K562 (cell line): ENCODE measurements around the gene DRAXIN. TPM values are rescaled to one million over a fixed set of nuclear protein-coding genes. Genes with fewer than 3 reads are reported as not detected.

Experiments used
- ATAC-seq: fragments of 200-7000 bp; cut with Tn5 transposase; 3 replicates; pipeline ENCODE4 v1.9.1; 2020; ENCODE audit warnings: moderate library complexity
- BruUV-seq: library from RNA; stranded (reverse); fragments of 400-500 nt; replicated peaks from 2 replicates; lab custom pipeline; 2021; lab: Mats Ljungman, UMichigan
- CTCF ChIA-PET: fragments of 300-600 bp; formaldehyde crosslinking; extraction: SDS; loops from one replicate; lab custom pipeline; 2021; ENCODE audit warnings: low intra/inter-chr PET ratio; lab: Yijun Ruan, JAX
- POLR2A ChIA-PET: fragments of 300-600, 350-650 bp; sonication (Branson Sonifier 250); formaldehyde crosslinking; extraction: SDS; loops from one replicate; lab custom pipeline; 2021; ENCODE audit warnings: antibody characterized with exemption, inconsistent platforms; lab: Yijun Ruan, JAX
- DNase-seq, 4 experiments: peaks; one replicate each; pipeline versions ENCODE4 v3.0.0 to v3.0.0-alpha.2; 2011 to 2018; ENCODE audit warnings: low spot score in 3 of 4, mixed read lengths in 3 of 4; ENCODE audit errors: extremely low read depth in 1 of 4
- FAIRE-seq: peaks from 2 replicates; lab custom pipeline; 2011; peaks lifted over from hg19 to GRCh38; lab: Jason Lieb, UNC
- H2AFZ ChIP-seq: 2 replicates; pipeline ENCODE4 v1.6.0; 2011; ENCODE audit warnings: low read depth, low read length, control low read depth, inconsistent platforms
- H3K27ac ChIP-seq: fragments of 200-600 bp; 3 replicates; pipeline ENCODE4 v1.8.0; 2011; ENCODE audit warnings: low read depth, mild to moderate bottlenecking, control low read depth, inconsistent platforms, low read length, moderate library complexity, mixed read lengths; ENCODE audit errors: extremely low read depth
- H3K27me3 ChIP-seq, 2 experiments: fragments of 300-600 bp in 1 of 2; 2 replicates in 1 of 2; 3 replicates in 1 of 2; pipeline versions ENCODE4 v1.6.0 to v1.8.0; 2011; ENCODE audit warnings: inconsistent platforms in 2 of 2, low read length in 2 of 2, mild to moderate bottlenecking in 1 of 2, mixed read lengths in 1 of 2, moderate library complexity in 1 of 2; ENCODE audit not compliant: control insufficient read depth in 2 of 2, insufficient read depth in 2 of 2
- H3K36me3 ChIP-seq: fragments of 300-600 bp; 3 replicates; pipeline ENCODE4 v1.8.0; 2011; ENCODE audit warnings: mild to moderate bottlenecking, low read length, inconsistent platforms; ENCODE audit not compliant: control insufficient read depth, insufficient read depth
- H3K4me1 ChIP-seq, 2 experiments: fragments of 200-600 bp in 1 of 2; replicated peaks in 1 of 2; 2 replicates in 1 of 2; 3 replicates in 1 of 2; pipeline versions ENCODE4 v1.5.1 to v1.8.0; 2011; ENCODE audit warnings: inconsistent platforms in 2 of 2, low read length in 2 of 2, mild to moderate bottlenecking in 1 of 2, mixed read lengths in 1 of 2, moderate library complexity in 1 of 2; ENCODE audit not compliant: control insufficient read depth in 2 of 2, insufficient read depth in 2 of 2
- H3K4me2 ChIP-seq: 2 replicates; pipeline ENCODE4 v1.6.1; 2011; ENCODE audit warnings: low read length, control low read depth, inconsistent platforms, mixed read lengths; ENCODE audit not compliant: insufficient read depth
- H3K4me3 ChIP-seq: fragments of 200-600 bp; sonication (generic), shearing (Covaris generic); 2 replicates; pipeline ENCODE4 v1.5.1; 2016; ENCODE audit warnings: control low read depth, inconsistent platforms
- H3K79me2 ChIP-seq: fragments of 200-600 bp; 3 replicates; pipeline ENCODE4 v1.8.0; 2011; ENCODE audit warnings: low read length, inconsistent platforms; ENCODE audit not compliant: control insufficient read depth, insufficient read depth
- H3K9ac ChIP-seq, 2 experiments: 2 replicates each; pipeline versions ENCODE4 v1.6.0 to v1.6.1; 2011; ENCODE audit warnings: low read depth in 2 of 2, low read length in 2 of 2, control low read depth in 1 of 2, inconsistent platforms in 1 of 2, mild to moderate bottlenecking in 1 of 2, mixed read lengths in 1 of 2; ENCODE audit not compliant: insufficient read depth in 1 of 2
- H3K9me1 ChIP-seq: one replicate; pipeline ENCODE4 v1.6.0; 2011; ENCODE audit warnings: inconsistent platforms, mild to moderate bottlenecking, low read length, moderate library complexity; ENCODE audit not compliant: control insufficient read depth, insufficient read depth
- H3K9me3 ChIP-seq: replicated peaks from 2 replicates; pipeline ENCODE4 v1.5.1; 2011; ENCODE audit warnings: low read depth, low read length, inconsistent platforms; ENCODE audit not compliant: control insufficient read depth, insufficient read depth
- H4K20me1 ChIP-seq: replicated peaks from 2 replicates; pipeline ENCODE4 v1.6.1; 2011; ENCODE audit warnings: low read length, inconsistent platforms, mixed read lengths; ENCODE audit not compliant: control insufficient read depth, insufficient read depth
- CXXC5 ChIP-seq: fragments of 250-450 bp; sonication (Bioruptor Pico); IDR thresholded peaks from 2 replicates; pipeline ENCODE4 v1.8.0; 2022; ENCODE audit warnings: inconsistent platforms, mild to moderate bottlenecking, moderate library complexity
- DMBX1 ChIP-seq: fragments of 250-450 bp; sonication (Bioruptor Pico); IDR thresholded peaks from 2 replicates; pipeline ENCODE4 v1.8.0; 2022; ENCODE audit warnings: inconsistent platforms, mild to moderate bottlenecking, moderate library complexity, borderline replicate concordance
- FOXM1 ChIP-seq, 2 experiments: fragments of 450-650 bp in 1 of 2; sonication (generic) in 1 of 2; formaldehyde crosslinking in 1 of 2; IDR thresholded peaks; 2 replicates each; pipeline versions ENCODE4 v1.6.1 to v1.9.0; 2017 to 2022; ENCODE audit warnings: low read depth in 2 of 2, mild to moderate bottlenecking in 2 of 2, missing genetic modification reagents in 1 of 2, moderate library complexity in 1 of 2
- GABPB1 ChIP-seq: sonication (generic); formaldehyde crosslinking; IDR thresholded peaks from 2 replicates; pipeline ENCODE4 v1.8.0; 2022; ENCODE audit warnings: mild to moderate bottlenecking, missing genetic modification reagents
- GABPB2 ChIP-seq: fragments of 250-450 bp; sonication (Bioruptor Pico); conservative IDR thresholded peaks from 2 replicates; pipeline ENCODE4 v1.5.1; 2021; ENCODE audit warnings: mild to moderate bottlenecking
- HMG20A ChIP-seq: fragments of 450-650 bp; formaldehyde crosslinking; conservative IDR thresholded peaks from 2 replicates; pipeline ENCODE4 v1.4.0; 2020; ENCODE audit warnings: mild to moderate bottlenecking, mixed read lengths
- HOXB6 ChIP-seq: fragments of 250-450 bp; sonication (Bioruptor Pico); IDR thresholded peaks from 2 replicates; pipeline ENCODE4 v1.5.1; 2022; ENCODE audit warnings: mild to moderate bottlenecking, borderline replicate concordance
- KLF6 ChIP-seq: fragments of 250-450 bp; sonication (Bioruptor Pico); IDR thresholded peaks from 2 replicates; pipeline ENCODE4 v1.4.0; 2020; ENCODE audit warnings: mild to moderate bottlenecking, moderate library complexity, borderline replicate concordance
- SMAD4 ChIP-seq: fragments of 250-450 bp; sonication (Bioruptor Pico); conservative IDR thresholded peaks from 2 replicates; pipeline ENCODE4 v1.8.0; 2021; ENCODE audit warnings: inconsistent platforms, mild to moderate bottlenecking, moderate library complexity
- SPI1 ChIP-seq: IDR thresholded peaks from 2 replicates; pipeline ENCODE4 v1.6.1; 2011; ENCODE audit warnings: low read depth, low read length, control low read depth, borderline replicate concordance
- WHSC1 ChIP-seq: IDR thresholded peaks from one replicate; pipeline ENCODE4 v1.6.1; 2012; ENCODE audit warnings: low read length, control low read depth, inconsistent platforms
- ZKSCAN3 ChIP-seq: fragments of 250-450 bp; sonication (Bioruptor Pico); IDR thresholded peaks from 2 replicates; pipeline ENCODE4 v1.4.0; 2020
- ZNF224 ChIP-seq: sonication (generic); formaldehyde crosslinking; IDR thresholded peaks from 2 replicates; pipeline ENCODE4 v1.8.0; 2022; ENCODE audit warnings: mild to moderate bottlenecking, missing genetic modification reagents
- WGBS: fragments of 100-300 bp; shearing (Covaris generic); methylation state at CpG from one replicate; pipeline ENCODE4 v1.1.6; 2016; ENCODE audit warnings: low coverage, mixed read lengths; ENCODE audit not compliant: insufficient coverage; ENCODE audit errors: missing lambda C conversion rate; 5-methylcytosine and 5-hydroxymethylcytosine counted together
- in situ Hi-C: fragments of 300-500 bp; cut with MboI; formaldehyde crosslinking; loops from 4 replicates; pipeline ENCODE4 v1.15.0; 2018; ENCODE audit warnings: inconsistent platforms, mixed read lengths
- intact Hi-C: fragments of 100-400 bp; cut with micrococcal nuclease; formaldehyde crosslinking; loops from 2 replicates; pipeline ENCODE4 v1.14.2; 2022
- polyA plus RNA-seq, 8 experiments: library from polyadenylated mRNA; depleted of rRNA in 4 of 8; stranded (reverse) in 5 of 8; unstranded in 3 of 8; fragments of >200 nt; fragmentation: Nextera tagmentation in 2 of 8; fragmentation: Illumina TruSeq in 1 of 8; extraction: Ambion mirVana in 2 of 8; extraction: Trizol in 1 of 8; gene quantifications; 2 replicates each; pipeline versions ENCODE4 v1.2.1 to v1.2.3, GENCODE V29; 2011 to 2014; ENCODE audit warnings: inconsistent platforms in 1 of 8, missing spikeins in 1 of 8
- total RNA-seq, 7 experiments: library from RNA; depleted of rRNA in 6 of 7; stranded (reverse); fragments of >200 nt in 6 of 7; fragmentation: Illumina TruSeq in 2 of 7; extraction: Trizol in 2 of 7; gene quantifications; 2 replicates each; pipeline versions ENCODE4 v1.2.1 to v1.2.3, GENCODE V29; 2011 to 2021; ENCODE audit warnings: low replicate concordance in 1 of 7
- TF ChIP-seq, protein P1 (sequence below): fragments of 250-450 bp; sonication (Bioruptor Pico); IDR thresholded peaks from 2 replicates; pipeline ENCODE4 v1.5.0; 2021
- TF ChIP-seq, protein P2 (sequence below), 3 experiments: IDR thresholded peaks in 2 of 3; conservative IDR thresholded peaks in 1 of 3; 2 replicates each; pipeline ENCODE4 v1.5.1; 2011 to 2012; ENCODE audit warnings: low read length in 3 of 3, mild to moderate bottlenecking in 3 of 3, control low read depth in 2 of 3, improper control_type of control experiment in 1 of 3, inconsistent platforms in 1 of 3, low read depth in 1 of 3, mixed read lengths in 1 of 3, moderate library complexity in 1 of 3; ENCODE audit not compliant: insufficient read depth in 2 of 3

The DRAXIN gene
- total and polyA plus RNA-seq, 9 of the 15 experiments (the other 6 are each of a cell fraction or from before 2014, with no cell fraction given), result 0.01 to 0.04 (median 0.01) TPM; not detected in 6

DNA sequence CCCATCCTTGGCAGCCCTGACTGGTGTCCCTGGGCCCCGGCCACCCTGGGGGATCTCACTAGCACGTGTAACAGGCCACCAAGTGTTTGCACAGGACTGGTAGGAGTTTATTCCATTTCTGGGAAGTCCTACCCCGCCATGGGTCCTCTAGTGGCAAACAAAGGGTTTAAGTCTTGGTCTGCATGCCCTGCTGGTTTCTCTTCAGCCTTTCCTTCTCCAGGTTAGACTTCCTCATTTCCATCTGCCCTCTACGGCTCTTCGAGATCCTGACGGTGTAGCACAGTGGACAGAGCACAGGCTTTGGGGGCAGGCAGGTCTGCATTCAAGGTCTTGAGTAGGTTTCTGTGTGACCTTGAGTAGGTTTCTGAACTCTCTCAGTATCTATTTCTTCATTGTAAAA lies 47.3 kb downstream of the DRAXIN start:
- no peak overlapping the region for H2AFZ ChIP-seq
- TF ChIP-seq, protein P1, sequence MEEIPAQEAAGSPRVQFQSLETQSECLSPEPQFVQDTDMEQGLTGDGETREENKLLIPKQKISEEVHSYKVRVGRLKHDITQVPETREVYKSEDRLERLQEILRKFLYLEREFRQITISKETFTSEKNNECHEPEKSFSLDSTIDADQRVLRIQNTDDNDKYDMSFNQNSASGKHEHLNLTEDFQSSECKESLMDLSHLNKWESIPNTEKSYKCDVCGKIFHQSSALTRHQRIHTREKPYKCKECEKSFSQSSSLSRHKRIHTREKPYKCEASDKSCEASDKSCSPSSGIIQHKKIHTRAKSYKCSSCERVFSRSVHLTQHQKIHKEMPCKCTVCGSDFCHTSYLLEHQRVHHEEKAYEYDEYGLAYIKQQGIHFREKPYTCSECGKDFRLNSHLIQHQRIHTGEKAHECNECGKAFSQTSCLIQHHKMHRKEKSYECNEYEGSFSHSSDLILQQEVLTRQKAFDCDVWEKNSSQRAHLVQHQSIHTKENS (CRISPR knock-in tag), result no peak
- TF ChIP-seq, protein P2, sequence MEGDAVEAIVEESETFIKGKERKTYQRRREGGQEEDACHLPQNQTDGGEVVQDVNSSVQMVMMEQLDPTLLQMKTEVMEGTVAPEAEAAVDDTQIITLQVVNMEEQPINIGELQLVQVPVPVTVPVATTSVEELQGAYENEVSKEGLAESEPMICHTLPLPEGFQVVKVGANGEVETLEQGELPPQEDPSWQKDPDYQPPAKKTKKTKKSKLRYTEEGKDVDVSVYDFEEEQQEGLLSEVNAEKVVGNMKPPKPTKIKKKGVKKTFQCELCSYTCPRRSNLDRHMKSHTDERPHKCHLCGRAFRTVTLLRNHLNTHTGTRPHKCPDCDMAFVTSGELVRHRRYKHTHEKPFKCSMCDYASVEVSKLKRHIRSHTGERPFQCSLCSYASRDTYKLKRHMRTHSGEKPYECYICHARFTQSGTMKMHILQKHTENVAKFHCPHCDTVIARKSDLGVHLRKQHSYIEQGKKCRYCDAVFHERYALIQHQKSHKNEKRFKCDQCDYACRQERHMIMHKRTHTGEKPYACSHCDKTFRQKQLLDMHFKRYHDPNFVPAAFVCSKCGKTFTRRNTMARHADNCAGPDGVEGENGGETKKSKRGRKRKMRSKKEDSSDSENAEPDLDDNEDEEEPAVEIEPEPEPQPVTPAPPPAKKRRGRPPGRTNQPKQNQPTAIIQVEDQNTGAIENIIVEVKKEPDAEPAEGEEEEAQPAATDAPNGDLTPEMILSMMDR (IDR thresholded peaks at IDR 0.05 in 2 of 3, conservative IDR thresholded peaks at IDR 0.05 in 1 of 3; ENCODE audit: insufficient read depth in 2 of 3, low read depth in 1 of 3, low read length in 3 of 3), result peak in 1 of 3 experiments; percentile 21; a peak in 1 of 6 replicates
- TF ChIP-seq HOXB6 (CRISPR knock-in tag) (no peak), ZNF224 (CRISPR knock-in tag) (no peak), ZKSCAN3 (CRISPR knock-in tag) (no peak), FOXM1 (IDR thresholded peaks at IDR 0.05; ENCODE audit: low read depth) (no peak), FOXM1 (CRISPR knock-in tag; IDR thresholded peaks at IDR 0.05; ENCODE audit: low read depth) (no peak), HMG20A (CRISPR knock-in tag) (no peak), GABPB2 (CRISPR knock-in tag) (no peak), GABPB1 (CRISPR knock-in tag) (no peak), SPI1 (peak; percentile 95), CXXC5 (CRISPR knock-in tag) (peak; percentile 38; the same call in 1 of the 2 replicates), SMAD4 (CRISPR knock-in tag) (0 out of 2 replicates have a peak, but pooled peaks have one; percentile 24), WHSC1 (no peak), DMBX1 (CRISPR knock-in tag) (0 out of 2 replicates have a peak, but pooled peaks have one; percentile 20), KLF6 (CRISPR knock-in tag) (no peak)

More for the DNA sequence above, 47.3 kb downstream of the DRAXIN start:
- no TSS peak for BruUV-seq
- Histone ChIP-seq H3K4me3 (no peak overlapping the region), H3K27ac (peak overlapping the region; percentile 34; the same call in 2 of the 3 replicates), H3K9ac (peak overlapping the region in 1 of 2 experiments; percentile 64; a peak in 1 of 4 replicates), H3K27me3 (no peaks in the 10 kb centered on the region), H3K9me1 (peaks cover 7% of the 10 kb centered on the region), H3K9me3 (no peaks in the 10 kb centered on the region), H3K79me2 (peaks cover 53% of the 10 kb centered on the region), H3K36me3 (peaks cover 7% of the 10 kb centered on the region; the same call in 2 of the 3 replicates), H3K4me2 (peak overlapping the region; percentile 99; the same call in 1 of the 2 replicates), H3K4me1 (peaks cover 50 to 59% of the 10 kb centered on the region in 2 experiments), H4K20me1 (no peaks in the 10 kb centered on the region)
- ChIA-PET CTCF (no interaction called here), POLR2A (interaction anchor here (0.5 to 1.9 kb wide), 3 partner anchors 16 to 491 kb away, joined by 3 to 7 read pairs (median 3); no protein-coding TSS in a partner anchor)
- intact Hi-C loops (loop anchor here (5.0 kb wide), 1 partner anchor 59 kb away; no protein-coding TSS in a partner anchor), in situ Hi-C loops (no loop called here)
- peak in 1 of 4 experiments; percentile 31 for DNase-seq
- no peak for ATAC-seq
- 53% methylated on average over 6 of the region's 6 CpGs for WGBS
- no peak for FAIRE-seq
